MV-4-11 (cell line): ENCODE measurements around the gene NEUROD2.

Experiments
- DNase-seq: peaks from one replicate; lab custom pipeline; 2025; lab: John Stamatoyannopoulos, UW

The NEUROD2 gene

DNA sequence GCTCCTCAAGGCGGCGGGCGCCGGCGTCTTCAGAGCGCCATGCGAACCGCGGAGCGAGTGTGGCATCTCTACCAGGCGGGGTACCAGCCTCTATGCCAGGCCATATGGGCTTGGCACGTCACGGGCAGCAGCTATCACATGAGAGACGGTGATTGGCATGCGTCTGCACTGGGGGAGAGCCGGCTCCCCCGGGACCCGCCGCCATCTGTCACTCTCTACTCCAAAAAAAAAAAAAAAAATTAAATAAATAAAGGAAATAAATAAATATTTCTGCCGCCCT is at the start of gene NEUROD2:
TSS of gene NEUROD2 (minus strand) at position 70 of the 280 bp plus-strand sequence. CDS start 1,321 bp downstream, outside the sequence.
- no peak for DNase-seq

DNA sequence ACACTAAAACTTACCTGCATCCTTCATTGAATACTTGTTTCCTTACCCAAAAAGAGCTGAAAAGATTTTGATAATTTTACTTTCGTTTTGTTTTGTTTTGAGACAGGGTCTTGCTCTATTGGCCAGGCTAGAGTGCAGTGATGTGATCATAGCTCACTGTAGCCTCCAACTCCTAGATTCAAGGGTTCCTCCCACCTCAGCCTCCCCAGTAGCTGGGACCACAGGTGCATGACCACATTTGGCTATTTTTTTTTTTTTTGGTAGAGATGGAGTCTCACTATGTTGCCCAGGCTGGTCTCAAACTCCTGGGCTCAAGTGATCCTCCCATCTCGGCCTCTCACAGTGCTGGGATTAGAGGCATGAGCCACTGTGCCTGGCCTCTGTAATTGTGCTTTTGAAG is 47.4 kb upstream of the NEUROD2 start:
- DNase-seq = no peak

DNA sequence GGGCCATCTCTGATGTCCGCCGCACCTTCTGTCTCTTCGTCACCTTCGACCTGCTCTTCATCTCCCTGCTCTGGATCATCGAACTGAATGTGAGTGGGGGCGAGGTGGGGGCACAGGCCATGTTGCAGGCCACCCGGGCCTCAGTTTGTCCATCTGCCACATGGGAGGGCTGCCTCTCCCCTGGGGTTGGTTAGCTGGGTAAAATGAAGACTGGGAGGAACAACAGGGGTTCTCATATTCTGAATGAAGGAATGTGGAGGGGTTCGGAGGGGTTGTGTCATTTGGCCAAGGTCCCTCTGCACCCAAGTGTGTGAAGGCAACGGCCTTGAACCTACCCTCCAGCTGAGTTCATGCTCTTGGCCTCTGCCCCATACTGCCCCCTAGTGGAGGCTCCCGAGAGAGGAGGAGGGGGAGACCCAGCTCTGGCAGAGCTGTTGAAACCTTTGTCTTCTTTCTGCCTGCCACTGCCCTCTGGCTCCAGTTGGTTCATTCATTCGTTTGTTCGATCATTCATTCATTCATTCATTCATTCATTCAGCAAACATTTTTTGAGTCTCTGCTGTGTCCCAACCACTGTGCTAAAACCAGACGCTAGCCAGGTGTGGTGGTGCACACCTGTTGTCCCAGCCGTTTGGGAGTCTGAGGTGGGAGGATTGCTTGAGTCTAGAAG is 46.1 kb upstream of the NEUROD2 start:
- peak; percentile 40 for DNase-seq

DNA sequence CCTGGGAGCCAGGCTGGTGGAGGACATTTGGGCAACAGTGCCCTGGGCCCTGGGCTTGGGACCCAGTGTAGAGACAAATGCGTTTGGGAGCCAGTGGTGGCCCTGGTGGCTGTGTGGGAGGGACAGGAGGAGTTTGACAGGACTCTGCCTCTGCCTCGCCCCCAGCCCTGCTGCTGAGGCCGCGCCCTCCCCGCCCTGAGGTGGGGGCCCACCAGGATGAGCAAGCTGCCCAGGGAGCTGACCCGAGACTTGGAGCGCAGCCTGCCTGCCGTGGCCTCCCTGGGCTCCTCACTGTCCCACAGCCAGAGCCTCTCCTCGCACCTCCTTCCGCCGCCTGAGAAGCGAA is 45.6 kb upstream of the NEUROD2 start:
- DNase-seq = no peak

DNA sequence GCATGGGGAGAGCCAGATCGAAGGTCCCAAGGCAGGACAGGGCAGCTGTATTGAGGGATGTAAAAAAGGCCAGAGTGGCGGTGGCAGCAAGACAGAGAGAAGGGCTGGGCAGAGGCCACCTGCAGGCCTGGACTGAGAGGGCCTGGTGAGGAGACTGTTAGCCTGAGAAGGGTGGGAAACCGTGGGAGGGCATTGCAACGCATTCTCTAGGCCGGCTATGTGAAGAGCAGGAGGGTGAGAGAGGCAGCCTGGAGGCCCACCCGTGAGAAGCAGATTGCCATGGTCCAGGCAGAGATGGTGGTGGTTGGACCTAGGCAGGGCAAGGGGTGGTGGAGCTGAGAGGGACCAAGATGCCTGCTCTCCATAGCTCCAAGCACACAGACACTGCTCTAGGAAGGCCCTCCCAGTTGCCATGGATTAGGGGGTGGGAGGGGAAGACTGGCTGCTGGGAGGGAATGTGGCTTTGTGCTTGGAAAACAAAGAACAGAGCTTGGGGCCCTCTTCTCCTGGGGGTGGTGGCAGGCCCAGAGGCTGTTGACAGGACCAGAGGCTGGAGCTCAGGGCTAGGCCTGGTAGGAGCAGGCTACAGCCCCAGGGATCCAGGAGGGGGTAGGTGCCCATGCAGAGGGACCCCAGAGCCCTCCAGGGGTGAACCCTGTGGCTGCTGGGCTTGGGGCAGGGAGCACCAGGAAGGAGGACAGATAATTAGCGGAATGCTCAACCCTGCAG is 45.0 kb upstream of the NEUROD2 start:
- DNase-seq = no peak

DNA sequence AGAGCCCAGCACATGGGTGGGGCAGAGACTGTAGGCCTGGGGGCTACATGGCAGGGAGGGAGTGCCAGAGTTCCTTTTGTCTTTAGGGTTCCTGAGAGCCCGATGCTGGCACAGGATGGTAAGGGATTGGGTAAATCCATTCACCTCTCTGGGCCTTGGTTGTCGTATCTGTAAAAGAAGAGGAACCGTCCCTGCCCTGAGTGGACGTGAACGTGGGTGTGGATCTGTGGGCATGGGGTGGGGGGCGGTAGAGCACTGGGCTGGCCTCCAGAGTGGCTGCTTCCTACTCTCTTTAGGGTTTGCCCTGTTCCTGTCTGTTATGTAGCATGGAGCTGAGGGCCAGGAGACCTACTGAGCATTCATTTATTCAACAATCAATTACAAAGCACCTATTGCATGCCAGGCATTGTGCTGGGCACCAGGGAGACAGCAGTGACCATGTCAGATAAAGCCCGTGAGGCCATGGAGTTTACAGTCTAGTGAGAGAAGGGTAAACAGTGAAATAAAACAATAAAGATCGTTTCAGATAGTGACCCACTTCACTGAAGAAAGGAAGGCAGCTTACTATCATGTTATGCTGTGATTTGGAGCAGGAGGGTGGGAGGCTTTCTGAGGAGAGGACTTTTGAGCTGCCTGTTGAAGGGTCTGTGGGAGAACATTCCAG is 44.3 kb upstream of the NEUROD2 start:
- DNase-seq = no peak

DNA sequence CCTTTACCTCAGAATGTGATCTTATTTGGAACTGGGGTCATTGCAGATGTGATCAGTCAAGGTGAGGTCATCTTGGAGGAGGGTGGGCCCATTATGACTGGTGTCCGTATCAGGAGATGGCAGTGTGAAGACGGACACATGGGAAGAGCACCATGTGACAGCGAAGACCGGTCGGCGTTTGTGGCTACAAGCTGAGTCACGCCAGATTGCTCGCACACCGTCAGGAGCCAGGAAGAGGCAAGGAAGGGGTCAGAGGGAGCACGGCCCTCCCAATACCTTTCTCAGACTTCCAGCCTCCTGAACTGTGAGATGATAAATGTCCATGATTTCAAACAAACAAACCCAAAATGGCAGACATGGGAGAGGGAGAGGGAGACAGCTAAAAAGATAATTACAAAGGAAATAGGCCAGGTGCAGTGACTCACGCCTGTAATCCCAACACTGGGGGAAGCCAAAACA is 42.4 kb upstream of the NEUROD2 start:
- no peak for DNase-seq

DNA sequence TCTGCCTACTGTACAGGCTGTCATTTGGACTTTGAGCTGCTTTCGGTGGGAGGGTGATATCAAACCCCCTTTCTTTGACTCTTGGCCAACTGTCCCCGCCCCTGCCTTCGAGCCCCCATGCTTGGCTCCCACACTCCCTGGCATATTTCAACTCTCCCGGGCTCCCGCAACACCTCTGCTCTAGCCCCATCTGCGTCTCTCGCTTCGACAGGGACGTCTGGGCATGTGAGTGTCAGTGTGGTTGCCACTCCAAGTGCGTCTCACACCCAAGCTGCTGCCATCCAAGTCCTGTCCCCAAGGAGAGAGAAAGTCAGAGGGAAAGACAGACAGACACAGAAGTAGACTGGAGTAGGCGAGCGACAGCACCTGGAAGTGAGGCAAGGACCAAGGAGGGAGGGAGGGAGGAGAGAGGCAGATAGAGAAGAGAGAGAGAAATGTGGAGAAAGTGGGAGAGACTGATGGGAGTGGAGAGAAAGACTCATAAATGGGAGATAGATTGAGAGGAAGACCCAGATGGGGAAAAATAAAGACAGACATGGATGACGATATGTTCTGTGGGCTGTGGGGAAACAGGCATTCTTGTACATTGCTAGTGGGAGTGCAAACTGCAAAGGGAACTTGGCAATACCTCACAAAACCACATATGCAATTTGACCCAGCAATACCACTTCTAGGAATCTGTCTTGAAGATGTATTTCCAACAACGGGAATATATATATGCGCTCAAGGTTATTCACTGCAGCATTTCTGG is 41.1 kb upstream of the NEUROD2 start:
- peak; percentile 64 for DNase-seq

DNA sequence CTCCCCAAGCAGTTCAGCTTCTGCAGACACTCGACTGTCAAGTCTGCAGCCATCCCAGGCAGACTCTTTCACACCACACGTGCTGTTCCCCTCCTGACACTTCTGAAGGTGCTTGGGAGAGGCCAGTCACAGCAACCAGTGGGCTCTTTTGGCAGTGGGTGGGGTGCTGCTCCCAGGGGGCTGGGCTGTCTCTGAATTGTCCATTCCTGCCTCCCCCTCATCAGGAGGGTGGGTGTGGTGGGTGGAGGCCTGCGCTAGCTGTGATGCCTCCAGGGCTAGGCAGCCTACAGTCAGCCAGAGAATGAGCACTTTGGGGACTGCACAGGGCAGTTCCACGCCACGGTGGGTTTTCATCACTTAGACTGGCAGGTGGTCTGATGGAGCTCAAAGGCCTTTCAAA is 39.5 kb upstream of the NEUROD2 start:
- DNase-seq = no peak

DNA sequence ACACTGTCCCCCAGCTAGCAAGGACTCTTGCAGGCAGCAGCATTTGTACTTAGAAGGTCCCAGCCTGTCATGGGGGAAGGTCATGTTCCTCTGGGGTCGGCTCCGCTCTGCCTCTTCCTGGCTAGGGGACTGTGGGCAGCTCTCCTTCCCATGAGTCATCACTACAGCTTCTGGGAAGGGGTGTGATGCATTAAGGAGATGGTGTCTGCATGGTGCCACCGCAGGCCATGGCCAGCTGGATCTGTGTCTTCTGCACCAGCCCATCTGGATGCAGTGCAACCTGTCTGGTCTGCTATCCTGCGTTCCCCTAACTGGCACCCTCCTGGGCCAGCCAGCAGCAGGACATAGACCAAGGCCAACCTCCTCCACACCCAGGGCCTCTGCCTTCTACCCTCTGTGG is 35.6 kb upstream of the NEUROD2 start:
- peak; percentile 27 for DNase-seq

DNA sequence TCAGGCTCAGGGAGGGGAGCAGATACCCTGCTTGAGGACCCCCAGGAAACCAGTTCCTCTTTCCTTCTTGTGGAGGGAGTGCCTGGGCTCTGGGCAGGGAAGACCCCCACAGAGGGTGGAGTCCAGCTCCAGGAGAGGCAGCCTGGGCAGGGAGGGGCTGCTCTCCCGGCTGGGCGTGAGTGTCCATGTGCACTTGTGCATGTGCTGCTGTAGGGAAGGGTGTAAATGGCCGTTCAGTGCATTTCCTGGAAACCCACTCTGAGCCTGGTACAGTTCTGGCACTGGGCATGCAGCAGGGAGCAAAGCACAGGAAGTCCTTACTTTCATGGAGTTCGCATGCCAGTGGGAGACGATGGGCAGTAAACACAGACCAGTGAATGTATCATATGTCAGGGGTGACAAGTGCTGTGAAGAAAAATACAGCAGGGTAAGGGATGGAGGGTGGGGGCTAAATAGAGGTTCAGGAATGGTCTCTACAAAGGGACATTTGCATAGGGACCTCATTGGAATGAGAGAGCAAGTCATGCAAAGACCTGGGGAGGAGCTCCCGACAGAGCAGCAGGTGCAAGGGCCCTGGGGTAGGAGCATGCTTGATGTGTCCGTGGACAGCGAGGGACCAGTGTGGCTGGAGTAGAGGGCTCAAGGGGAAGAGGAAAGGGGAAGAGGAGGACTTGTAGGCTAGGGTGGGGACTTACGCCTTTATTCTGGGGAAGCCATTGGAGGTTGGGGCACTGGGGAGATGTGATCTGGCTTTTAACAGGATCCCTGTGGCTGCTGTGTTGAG is 34.8 kb upstream of the NEUROD2 start:
- DNase-seq = no peak

DNA sequence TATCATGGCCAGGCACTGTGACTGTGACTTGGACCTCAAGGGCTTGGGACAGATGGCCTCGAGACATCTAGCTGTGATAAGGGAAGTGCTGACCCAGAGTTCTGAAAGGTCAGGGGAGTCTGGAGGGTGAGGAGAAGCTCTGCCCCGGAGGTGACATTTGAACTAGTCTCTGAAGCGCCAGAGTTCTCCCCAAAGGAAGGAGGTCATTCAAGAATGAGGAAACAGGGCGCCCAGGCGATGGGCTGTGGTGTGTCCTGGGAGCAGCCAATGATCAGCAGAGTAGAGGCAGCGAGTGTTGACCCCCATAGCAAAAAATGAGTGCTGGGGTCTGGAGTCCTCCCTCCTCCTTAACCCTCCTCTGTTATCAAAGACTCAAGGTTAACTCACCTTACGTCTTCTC is 34.2 kb upstream of the NEUROD2 start:
- peak; percentile 54 for DNase-seq

DNA sequence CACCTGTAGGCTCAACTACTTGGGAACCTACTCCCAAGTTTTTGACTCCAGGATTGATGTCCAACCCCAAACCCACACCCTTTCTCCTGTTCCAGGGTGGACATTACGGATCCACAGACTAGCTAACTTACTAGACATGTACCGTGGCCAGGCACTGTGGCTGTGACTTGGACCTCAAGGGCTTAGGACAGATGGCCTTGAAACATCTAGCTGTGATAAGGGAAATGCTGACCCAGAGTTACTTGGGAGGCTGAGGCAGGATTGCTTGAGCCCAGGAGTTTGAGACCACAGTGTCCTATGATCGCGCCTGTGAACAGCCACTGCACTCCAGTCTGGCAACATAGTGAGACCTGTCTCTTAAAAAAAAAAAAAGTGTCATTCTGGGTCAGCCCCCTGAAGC is 33.4 kb upstream of the NEUROD2 start:
- no peak for DNase-seq

DNA sequence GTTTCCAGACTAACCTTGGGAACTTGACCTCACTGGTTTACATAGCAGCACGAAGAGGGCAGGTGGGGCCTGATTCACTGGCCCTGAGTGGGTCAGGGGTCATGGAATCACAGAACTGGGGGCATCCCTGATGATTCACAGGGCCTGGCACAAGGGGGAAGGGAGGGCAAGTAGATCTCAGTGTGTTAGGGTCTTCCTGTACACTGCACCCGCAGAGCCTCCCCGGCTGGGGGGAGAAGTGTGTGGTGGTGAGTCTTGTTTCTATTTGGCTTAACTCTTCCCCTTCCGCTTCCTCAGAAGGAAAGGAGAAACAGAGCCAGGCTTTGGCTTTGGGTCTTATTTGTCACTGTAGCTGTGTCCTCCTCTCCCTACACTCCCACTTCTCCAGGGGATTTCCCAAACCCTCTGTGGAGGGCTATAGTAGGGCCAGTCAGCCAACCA is 32.9 kb upstream of the NEUROD2 start:
- DNase-seq = peak; percentile 55

DNA sequence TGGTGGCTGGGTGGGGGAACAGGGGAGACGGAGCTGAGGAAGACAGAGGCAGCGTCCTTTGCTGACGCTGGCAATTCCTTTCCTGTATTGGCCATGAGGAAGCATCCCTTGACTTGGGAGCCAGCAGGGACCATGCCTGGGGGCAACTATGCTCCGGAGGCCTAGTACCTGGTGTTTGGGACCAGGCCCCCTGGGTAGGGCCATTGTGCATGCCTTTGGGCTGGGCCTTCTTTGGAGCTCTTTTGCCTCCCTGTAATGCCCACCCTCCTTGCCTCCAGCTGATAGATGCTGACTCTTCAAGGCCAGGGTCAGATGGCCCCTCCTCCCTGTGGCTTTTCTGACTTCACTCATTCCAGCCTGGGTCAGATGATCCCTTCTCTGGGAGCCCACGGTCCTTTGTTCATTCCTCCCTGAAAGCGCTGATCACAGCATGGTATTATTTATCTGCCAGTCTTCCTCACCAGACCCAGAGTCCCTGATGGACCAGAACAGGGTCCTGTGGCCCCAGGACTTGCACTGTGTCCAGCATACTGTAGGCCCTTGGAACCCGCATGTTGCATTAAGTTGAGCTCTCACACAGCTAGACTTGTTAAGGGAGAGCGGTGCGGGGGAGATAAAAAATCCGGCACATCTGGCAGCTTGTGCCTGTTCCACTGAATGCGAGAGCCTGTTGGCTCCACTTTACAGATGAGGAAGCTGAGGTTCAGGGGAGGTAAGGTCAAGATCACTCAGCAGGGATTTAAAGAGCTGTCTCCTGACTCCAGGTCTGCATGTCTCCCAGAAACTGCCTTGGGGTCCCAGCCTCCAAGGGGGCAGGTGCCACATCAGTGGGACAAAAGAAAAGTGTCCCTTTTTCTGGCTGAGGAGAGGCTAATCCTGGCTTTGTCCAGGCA is 32.1 kb upstream of the NEUROD2 start:
- DNase-seq = no peak

DNA sequence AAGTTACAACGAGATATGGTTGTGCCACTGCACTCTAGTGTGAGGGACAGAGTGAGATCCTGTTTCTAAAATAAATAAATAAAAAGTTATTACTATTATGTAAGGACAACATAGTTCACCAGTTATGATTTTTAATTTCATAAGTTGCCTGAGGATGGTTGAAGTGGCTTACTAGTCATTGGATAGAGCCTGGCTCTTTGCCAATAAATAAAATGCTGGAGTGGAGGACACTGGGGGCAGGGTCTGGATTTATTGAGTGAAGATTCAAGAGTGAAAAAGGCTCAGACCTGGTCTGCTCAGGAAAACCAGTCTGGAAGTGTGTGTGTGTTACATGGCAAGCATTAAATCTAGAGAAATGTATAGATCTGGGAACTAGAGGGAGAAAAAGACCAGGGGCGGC is 31.3 kb upstream of the NEUROD2 start:
- no peak for DNase-seq

DNA sequence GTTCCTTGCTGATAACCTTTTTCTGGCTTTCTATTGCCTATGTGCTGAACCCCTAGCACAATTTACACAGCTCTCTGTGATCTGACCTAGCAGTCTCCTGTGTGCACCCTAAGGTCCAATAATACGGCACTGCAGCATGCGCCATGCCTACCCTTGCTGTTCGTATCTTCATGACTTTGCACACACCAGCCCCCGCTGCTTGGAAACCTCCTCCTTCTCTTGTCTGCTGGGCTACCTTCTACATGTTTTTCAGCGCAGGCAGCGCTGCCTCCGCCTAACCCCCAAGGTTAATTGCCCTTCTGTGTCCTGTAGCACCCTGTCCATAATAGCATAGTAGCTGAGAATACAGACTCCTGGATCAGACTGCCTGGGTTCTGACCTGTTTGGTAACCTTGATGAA is 30.6 kb upstream of the NEUROD2 start:
- no peak for DNase-seq

DNA sequence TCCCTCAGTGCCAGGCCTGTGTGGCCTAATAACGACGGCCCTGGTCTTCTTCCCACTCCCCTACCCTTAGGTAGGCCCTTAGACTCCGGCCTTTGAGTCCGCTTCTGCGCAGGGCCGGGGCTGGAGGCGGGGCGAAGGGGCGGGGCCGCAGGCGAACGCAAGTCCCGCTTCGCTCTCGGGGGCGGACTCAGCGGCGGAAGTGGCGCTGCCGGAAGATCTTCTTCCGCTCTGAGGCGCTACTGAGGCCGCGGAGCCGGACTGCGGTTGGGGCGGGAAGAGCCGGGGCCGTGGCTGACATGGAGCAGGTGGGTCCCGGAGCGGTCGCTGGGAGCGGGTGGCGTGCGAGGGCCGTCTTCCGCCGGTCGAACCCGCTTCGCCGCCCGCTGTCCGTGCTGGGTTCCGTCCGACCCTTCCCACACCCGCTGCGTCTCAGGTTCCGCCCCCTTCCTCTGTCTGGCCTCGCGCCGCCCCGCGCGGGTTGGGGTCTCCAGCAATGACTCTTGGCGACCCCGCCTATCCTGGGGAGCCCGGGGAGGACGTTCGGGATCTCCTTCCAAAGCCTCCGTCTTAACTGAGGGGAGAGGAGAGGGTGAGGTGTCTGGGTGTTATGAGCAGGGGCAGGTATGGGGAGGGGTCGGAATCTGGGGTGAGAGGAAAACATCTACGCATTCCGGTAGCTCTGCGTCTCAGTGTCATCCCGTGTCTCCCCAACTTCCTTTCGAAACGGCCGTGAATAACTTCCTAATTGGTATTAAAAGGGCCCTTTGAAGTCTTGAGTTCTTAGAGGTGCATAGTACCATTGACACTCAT is 29.4 kb upstream of the NEUROD2 start, which contains the start of gene STARD3:
TSS of gene STARD3 (plus strand) at position 218 of the 810 bp plus-strand sequence. CDS start 16,388 bp downstream, outside the sequence.
- peak; percentile 81 for DNase-seq

DNA sequence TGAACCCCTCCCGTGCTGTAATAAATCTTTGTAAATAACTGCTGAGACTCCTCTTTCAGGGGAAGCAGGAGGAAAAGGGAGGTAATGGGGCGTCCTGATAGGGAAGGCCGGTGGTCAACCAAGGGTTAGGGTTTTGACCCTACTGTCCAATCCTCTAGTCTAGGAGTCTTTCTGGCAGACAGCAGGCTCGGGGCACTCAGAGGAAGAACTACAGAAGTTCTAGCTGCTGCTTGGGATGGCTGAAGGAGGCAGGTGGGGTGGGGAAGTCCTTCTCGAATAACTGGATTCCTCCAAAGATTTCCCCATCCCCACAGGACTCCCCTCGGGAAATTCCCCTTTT is 28.8 kb upstream of the NEUROD2 start:
- DNase-seq = no peak

DNA sequence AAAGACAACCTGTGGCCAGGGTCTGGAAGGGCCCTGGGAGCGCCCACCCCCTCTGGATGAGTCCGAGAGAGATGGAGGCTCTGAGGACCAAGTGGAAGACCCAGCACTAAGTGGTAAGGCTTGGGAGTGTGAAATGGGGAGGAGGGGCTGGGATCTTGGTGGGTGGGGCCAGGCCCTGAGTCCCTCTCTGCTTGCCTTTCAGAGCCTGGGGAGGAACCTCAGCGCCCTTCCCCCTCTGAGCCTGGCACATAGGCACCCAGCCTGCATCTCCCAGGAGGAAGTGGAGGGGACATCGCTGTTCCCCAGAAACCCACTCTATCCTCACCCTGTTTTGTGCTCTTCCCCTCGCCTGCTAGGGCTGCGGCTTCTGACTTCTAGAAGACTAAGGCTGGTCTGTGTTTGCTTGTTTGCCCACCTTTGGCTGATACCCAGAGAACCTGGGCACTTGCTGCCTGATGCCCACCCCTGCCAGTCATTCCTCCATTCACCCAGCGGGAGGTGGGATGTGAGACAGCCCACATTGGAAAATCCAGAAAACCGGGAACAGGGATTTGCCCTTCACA is 28.0 kb upstream of the NEUROD2 start:
- DNase-seq = no peak
